GM21786 (cell line): ENCODE results near the gene TMEM272.

Experiments used
- ATAC-seq: cut with Tn5 transposase; IDR thresholded peaks from one replicate; pipeline ENCODE4 v1.9.1; 2021; ENCODE audit not compliant: unreplicated experiment

Gene TMEM272

GRCh38 chr13:51826606-51827005 is 18.4 kb downstream of the TMEM272 start:
- ATAC-seq: no peak

GRCh38 chr13:51825681-51826254 is 19.2 kb downstream of the TMEM272 start:
- ATAC-seq: no peak

DNA sequence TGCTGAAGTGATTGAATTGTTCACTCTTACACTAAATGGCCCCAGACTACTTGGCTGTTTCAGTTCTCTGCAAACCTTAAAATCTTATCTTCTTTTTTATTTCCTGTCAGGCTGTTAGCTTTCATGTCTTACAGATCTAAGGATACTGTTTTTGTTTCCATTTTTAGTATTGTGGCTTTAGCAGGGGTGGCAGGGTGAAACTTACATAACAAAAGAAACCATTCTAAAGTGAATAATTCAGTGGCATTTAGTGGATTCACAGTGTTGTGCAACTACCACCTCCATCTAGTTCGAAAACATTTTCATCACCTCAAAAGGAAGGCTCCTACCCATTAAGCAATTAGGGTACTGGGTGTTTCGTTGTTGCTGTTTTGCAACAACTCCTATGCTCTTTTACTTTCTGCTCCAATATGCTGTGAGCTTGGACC is 19.8 kb downstream of the TMEM272 start:
- ATAC-seq: peak; percentile 60

GRCh38 chr13:51824712-51825111 is 20.3 kb downstream of the TMEM272 start:
- peak; percentile 16 for ATAC-seq

DNA sequence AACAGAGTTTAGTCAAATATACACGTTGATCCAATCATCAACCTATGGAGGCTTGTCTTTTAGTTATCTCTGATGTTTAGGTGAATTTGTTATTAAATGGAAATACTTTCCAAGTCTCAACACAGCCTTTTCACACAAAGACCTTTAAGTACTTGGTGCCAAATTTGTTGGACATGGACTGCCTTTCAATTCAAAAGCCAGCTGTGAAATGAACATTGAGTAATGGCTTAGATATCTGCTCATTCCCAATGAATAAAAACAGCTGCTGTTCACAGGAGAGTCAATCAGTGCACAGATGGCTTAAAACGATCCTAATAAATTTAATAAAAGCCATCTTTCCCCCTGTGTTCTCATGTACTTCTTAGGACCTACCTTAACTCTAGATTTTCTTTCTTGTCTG is 21.1 kb downstream of the TMEM272 start:
- no peak for ATAC-seq

- ATAC-seq: no peak
Measured at GRCh38 chr13:51823359-51823758, 21.6 kb downstream of the TMEM272 start.

- no peak for ATAC-seq
Measured at GRCh38 chr13:51822106-51822815, 22.7 kb downstream of the TMEM272 start.

DNA sequence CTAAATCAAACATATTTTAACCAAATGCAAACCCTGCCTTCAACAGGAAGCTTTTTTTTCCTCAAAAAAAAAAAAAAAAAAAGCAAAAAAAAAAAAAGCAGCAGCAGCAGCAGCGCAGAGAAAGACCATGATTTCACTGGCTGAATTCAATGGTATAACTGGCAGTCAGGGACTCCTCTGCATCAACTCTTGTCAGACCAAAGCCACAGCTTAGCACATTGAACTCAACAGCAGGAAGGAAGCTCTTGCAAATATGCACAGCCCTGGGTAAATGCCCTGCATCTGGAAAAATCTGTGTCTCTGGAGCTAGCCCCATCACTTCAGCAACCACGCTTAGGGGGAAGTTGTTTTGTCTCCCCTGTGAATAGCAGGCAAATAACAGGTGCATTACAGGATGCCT is 23.4 kb downstream of the TMEM272 start:
- ATAC-seq: no peak

DNA sequence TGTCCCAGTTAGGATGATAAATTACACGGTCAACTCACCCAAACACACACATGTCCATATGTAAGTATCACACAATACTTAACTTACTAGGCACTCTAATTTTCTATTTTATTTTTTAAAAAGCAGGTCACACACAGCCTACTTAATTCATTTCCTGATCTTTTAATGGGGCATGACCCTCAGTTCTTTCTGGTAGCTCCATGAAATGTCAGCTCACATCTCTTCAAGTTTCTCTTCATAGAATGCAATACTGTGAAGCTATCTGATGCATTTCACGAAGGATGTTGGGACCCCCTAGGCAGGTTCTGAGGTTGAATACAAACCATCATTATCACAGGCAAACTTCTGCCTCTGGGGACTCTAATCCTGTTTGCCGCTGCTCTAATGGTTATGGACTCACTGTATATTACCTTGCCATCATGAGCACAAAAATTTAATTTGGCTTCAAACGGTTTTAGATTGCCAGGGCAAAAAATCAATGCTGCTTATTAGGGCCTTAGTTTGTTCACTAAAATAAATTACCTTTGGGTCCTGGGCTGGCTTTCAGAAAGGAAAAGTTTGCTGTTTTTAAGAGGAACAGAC is 24.9 kb downstream of the TMEM272 start:
- ATAC-seq: no peak

DNA sequence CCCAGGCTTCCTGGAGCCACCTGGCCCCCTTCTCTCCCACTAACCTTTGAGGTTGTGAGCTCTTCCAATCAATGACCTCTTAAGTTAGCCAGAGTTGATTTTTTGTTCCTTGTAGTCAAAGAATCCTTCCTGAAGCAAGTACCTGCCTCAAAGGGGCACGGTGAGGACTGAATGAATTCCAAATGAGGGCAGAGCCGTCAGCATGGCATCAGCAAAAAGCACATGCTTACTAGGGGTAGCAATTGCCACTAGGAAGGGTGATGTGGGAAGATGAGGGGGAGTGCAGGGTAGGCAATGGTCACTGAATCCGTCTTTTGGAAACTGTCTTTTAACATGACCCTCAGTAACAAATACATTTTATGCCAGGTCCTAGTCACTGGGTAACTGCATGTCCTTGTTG is 25.4 kb downstream of the TMEM272 start:
- ATAC-seq: no peak

GRCh38 chr13:51818781-51819511 is 26.0 kb downstream of the TMEM272 start:
- ATAC-seq: peak; percentile 34

DNA sequence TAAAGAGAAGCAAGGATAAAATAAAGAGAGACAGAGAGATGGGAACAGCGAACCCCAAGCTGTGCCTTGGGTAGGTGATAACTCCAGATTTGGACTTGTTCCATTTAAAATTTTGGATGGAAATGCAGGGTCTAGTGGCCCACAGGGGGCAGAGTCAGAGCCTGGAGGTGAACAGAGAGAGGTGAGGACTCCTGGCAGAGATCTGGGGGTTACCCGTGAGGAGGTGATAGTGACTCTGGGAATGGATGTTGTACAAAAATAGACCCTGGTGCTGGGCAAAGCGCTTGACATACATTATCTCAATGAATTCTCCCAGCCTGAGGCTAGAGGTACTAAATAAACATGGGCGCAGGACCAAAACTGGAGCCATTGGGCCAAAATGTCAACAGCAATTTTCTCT is 26.7 kb downstream of the TMEM272 start:
- no peak for ATAC-seq

- no peak for ATAC-seq
Measured at GRCh38 chr13:51817717-51818116, 27.3 kb downstream of the TMEM272 start.

- no peak for ATAC-seq
Measured at GRCh38 chr13:51816604-51817249, 28.2 kb downstream of the TMEM272 start.

GRCh38 chr13:51815848-51816247 is 29.1 kb downstream of the TMEM272 start:
- ATAC-seq: no peak

- peak; percentile 66 for ATAC-seq
Measured at GRCh38 chr13:51814825-51815650, 29.9 kb downstream of the TMEM272 start.

GRCh38 chr13:51814071-51814470 is 30.9 kb downstream of the TMEM272 start:
- ATAC-seq: no peak

GRCh38 chr13:51811920-51812451 is 33.0 kb downstream of the TMEM272 start:
- peak; percentile 45 for ATAC-seq

- ATAC-seq: no peak
Measured at GRCh38 chr13:51811046-51811445, 33.9 kb downstream of the TMEM272 start.

DNA sequence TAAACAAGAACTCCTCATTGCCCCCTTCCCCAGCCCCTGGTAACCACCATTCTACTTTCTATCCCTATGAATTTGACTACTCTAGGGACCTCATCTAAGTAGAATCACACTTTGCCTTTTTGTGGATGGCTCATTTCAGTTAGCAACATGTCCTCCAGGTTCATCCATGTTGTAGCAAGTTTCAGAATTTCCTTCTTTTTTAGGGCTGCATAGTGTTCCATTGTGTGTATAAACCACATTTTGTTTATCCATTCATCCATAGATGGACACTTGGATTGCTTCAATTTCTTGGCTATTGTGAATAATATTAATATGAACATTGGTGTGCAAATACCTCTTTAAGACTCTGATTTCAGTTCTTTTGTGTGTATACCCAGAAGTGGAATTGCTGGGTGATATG is 36.2 kb downstream of the TMEM272 start:
- ATAC-seq: no peak
